Endothelial cell of umbilical vein (primary cell): Measurements from ENCODE around the gene SPINK5. TPM values are rescaled to one million over a fixed set of nuclear protein-coding genes. Genes with fewer than 3 reads are reported as not detected.

Experiments used
- BruUV-seq: library from RNA; stranded (reverse); fragments of 400-500 nt; replicated peaks from 2 replicates; lab custom pipeline; 2021; lab: Mats Ljungman, UMichigan
- CTCF ChIA-PET: fragments of 300-600, 350-600 bp; sonication (Branson Sonifier 250); formaldehyde crosslinking; loops from one replicate; lab custom pipeline; 2021; ENCODE audit warnings: antibody characterized with exemption, inconsistent platforms; lab: Charles Lee
- POLR2A ChIA-PET: fragments of 300-600, 350-600 bp; sonication (Branson Sonifier 250); formaldehyde crosslinking; loops from one replicate; lab custom pipeline; 2021; ENCODE audit warnings: antibody characterized with exemption, inconsistent platforms; lab: Charles Lee
- DNase-seq: peaks from one replicate; pipeline ENCODE4 v3.0.0-alpha.2; 2011; ENCODE audit warnings: low read depth, low spot score
- FAIRE-seq: peaks from 2 replicates; lab custom pipeline; 2011; peaks lifted over from hg19 to GRCh38; lab: Jason Lieb, UNC
- H2AFZ ChIP-seq: 2 replicates; pipeline ENCODE4 v1.6.0; 2012; ENCODE audit warnings: low read depth, low read length, control low read depth, inconsistent platforms
- H3K27ac ChIP-seq: 2 replicates; pipeline ENCODE4 v1.5.1; 2011; ENCODE audit warnings: low read depth, mild to moderate bottlenecking, control low read depth, low read length, moderate library complexity; ENCODE audit not compliant: insufficient read depth
- H3K27me3 ChIP-seq, 2 experiments: 2 replicates each; pipeline versions ENCODE4 v1.6.0 to v1.6.1; 2011; ENCODE audit warnings: low read length in 2 of 2, mixed read lengths in 1 of 2; ENCODE audit not compliant: control insufficient read depth in 2 of 2, insufficient read depth in 2 of 2
- H3K36me3 ChIP-seq, 2 experiments: 2 replicates in 1 of 2; 3 replicates in 1 of 2; pipeline ENCODE4 v1.5.1; 2011; ENCODE audit warnings: low read length in 2 of 2, mild to moderate bottlenecking in 1 of 2, moderate library complexity in 1 of 2; ENCODE audit not compliant: control insufficient read depth in 2 of 2, insufficient read depth in 2 of 2; ENCODE audit errors: extremely low read depth in 1 of 2
- H3K4me1 ChIP-seq: 3 replicates; pipeline ENCODE4 v1.5.1; 2011; ENCODE audit warnings: mild to moderate bottlenecking, low read length; ENCODE audit not compliant: control insufficient read depth, insufficient read depth; ENCODE audit errors: extremely low read depth
- H3K4me2 ChIP-seq: 2 replicates; pipeline ENCODE4 v1.6.1; 2011; ENCODE audit warnings: low read length, control low read depth, mixed read lengths; ENCODE audit not compliant: insufficient read depth
- H3K4me3 ChIP-seq, 3 experiments: fragments of 200-600 bp in 1 of 3; sonication (generic), shearing (Covaris generic) in 1 of 3; replicated peaks in 1 of 3; 2 replicates each; pipeline ENCODE4 v1.5.1; 2011 to 2016; ENCODE audit warnings: control low read depth in 3 of 3, low read length in 3 of 3, mild to moderate bottlenecking in 2 of 3, inconsistent platforms in 1 of 3, low read depth in 1 of 3, moderate library complexity in 1 of 3; ENCODE audit not compliant: insufficient read depth in 1 of 3
- H3K79me2 ChIP-seq: 2 replicates; pipeline ENCODE4 v1.6.0; 2012; ENCODE audit warnings: low read length, inconsistent platforms; ENCODE audit not compliant: control insufficient read depth, insufficient read depth
- H3K9ac ChIP-seq: replicated peaks from 2 replicates; pipeline ENCODE3; 2011; ENCODE audit warnings: low read length, control low read depth; ENCODE audit not compliant: insufficient read depth; ENCODE audit errors: extremely low read depth
- H3K9me1 ChIP-seq: replicated peaks from 3 replicates; pipeline ENCODE4 v1.6.0; 2011; ENCODE audit warnings: mild to moderate bottlenecking, low read length; ENCODE audit not compliant: control insufficient read depth, insufficient read depth; ENCODE audit errors: extremely low read depth
- H3K9me3 ChIP-seq: replicated peaks from 2 replicates; pipeline ENCODE4 v1.5.1; 2012; ENCODE audit warnings: low read length, inconsistent platforms; ENCODE audit not compliant: control insufficient read depth, insufficient read depth
- H4K20me1 ChIP-seq: replicated peaks from 2 replicates; pipeline ENCODE3; 2011; ENCODE audit warnings: mild to moderate bottlenecking, low read length; ENCODE audit not compliant: control insufficient read depth, insufficient read depth; ENCODE audit errors: extremely low read depth
- EZH2 ChIP-seq: IDR thresholded peaks from 2 replicates; pipeline ENCODE4 v1.6.1; 2012; ENCODE audit warnings: borderline replicate concordance, low read depth, mild to moderate bottlenecking, moderate library complexity, low read length, inconsistent platforms; ENCODE audit not compliant: severe bottlenecking
- FOS ChIP-seq: IDR thresholded peaks from 2 replicates; pipeline ENCODE4 v1.6.1; 2011; ENCODE audit warnings: mild to moderate bottlenecking, low read length, moderate library complexity, borderline replicate concordance; ENCODE audit not compliant: insufficient read depth
- GATA2 ChIP-seq: IDR thresholded peaks from 2 replicates; pipeline ENCODE4 v1.7.0; 2011; ENCODE audit warnings: low read depth, mild to moderate bottlenecking, moderate library complexity, mixed read lengths, low read length; ENCODE audit not compliant: insufficient read length, insufficient read depth
- JUN ChIP-seq: IDR thresholded peaks from 2 replicates; pipeline ENCODE4 v1.6.1; 2011; ENCODE audit warnings: borderline replicate concordance, low read depth; ENCODE audit not compliant: insufficient read length, insufficient read depth
- MYC ChIP-seq: IDR thresholded peaks from one replicate; pipeline ENCODE4 v1.6.1; 2011; ENCODE audit warnings: mild to moderate bottlenecking, low read depth, low read length
- POLR2AphosphoS5 ChIP-seq: IDR thresholded peaks from 2 replicates; pipeline ENCODE4 v1.6.1; 2012; ENCODE audit warnings: low read depth, mild to moderate bottlenecking, control low read depth, low read length, moderate library complexity; ENCODE audit not compliant: insufficient read depth
- dilution Hi-C: fragments of 300-500 bp; cut with MboI; formaldehyde crosslinking; loops from one replicate; pipeline ENCODE4 v1.15.0; 2019; ENCODE audit warnings: low sequenced_read_pairs; ENCODE audit not compliant: extremely low pct_ligation_motif_present
- intact Hi-C: fragments of 100-400 bp; cut with micrococcal nuclease; formaldehyde crosslinking; loops from one replicate; pipeline ENCODE4 v1.10.0; 2022
- polyA plus RNA-seq, 4 experiments: library from polyadenylated mRNA; depleted of rRNA in 3 of 4; stranded (reverse) in 3 of 4; unstranded in 1 of 4; fragments of >200 nt; gene quantifications; 2 replicates each; pipeline versions ENCODE4 v1.2.1 to v1.2.3, GENCODE V29; 2011 to 2012; ENCODE audit warnings: missing spikeins in 1 of 4
- total RNA-seq: library from RNA; stranded (reverse); gene quantifications from 2 replicates; pipeline ENCODE4 v1.2.3, GENCODE V29; 2021
- TF ChIP-seq, protein P1 (sequence below), 2 donors: IDR thresholded peaks; 1 replicate in 1 of 2; 2 replicates in 1 of 2; pipeline ENCODE4 v1.5.1; 2011; ENCODE audit warnings: low read length in 2 of 2, mild to moderate bottlenecking in 2 of 2, moderate library complexity in 2 of 2, control low read depth in 1 of 2, inconsistent platforms in 1 of 2, low read depth in 1 of 2; ENCODE audit not compliant: insufficient read depth in 1 of 2; ENCODE audit errors: extremely low read depth in 1 of 2
- TF ChIP-seq, protein P2 (sequence below): IDR thresholded peaks from 2 replicates; pipeline ENCODE4 v1.6.1; 2011; ENCODE audit not compliant: insufficient read depth, insufficient read length

Gene SPINK5
- total and polyA plus RNA-seq, 2 donors (not counting 3 experiments of a cell fraction or from before 2014, with no cell fraction given), result 0.12 to 0.91 TPM

DNA sequence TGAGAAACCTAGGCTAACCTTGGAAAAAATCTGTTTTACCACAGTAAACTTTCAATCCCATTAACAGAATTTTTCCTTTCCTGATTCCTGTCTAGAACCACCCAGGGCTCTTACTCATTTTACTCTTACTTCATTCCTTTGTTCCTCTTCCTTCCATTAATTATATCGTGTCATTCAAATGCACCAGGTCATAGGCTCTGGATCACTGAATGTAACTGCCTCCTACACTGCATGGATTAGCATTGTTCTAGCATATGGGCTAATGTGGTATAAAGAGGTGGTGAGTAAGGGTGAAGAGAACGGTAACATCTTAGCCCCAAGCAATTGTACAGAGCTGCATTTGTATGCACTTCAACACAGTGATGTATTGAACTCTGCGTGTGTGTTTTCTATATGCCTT is 49.5 kb upstream of the SPINK5 start:
- intact Hi-C loops (no loop called here), dilution Hi-C loops (no loop called here)
- Histone ChIP-seq H3K9me3 (no peaks in the 10 kb centered on the region), H3K27me3 (no peaks in the 10 kb centered on the region), H3K36me3 (no peaks in the 10 kb centered on the region), H3K4me2 (no peak overlapping the region), H3K4me3 (no peak overlapping the region), H3K9ac (no peak overlapping the region), H3K9me1 (no peaks in the 10 kb centered on the region), H3K27ac (no peak overlapping the region), H2AFZ (no peak overlapping the region), H3K79me2 (no peaks in the 10 kb centered on the region), H3K4me1 (peaks cover 5% of the 10 kb centered on the region), H4K20me1 (no peaks in the 10 kb centered on the region)
- no peak for TF ChIP-seq POLR2AphosphoS5
- no peak for TF ChIP-seq MYC
- no peak for TF ChIP-seq FOS
- TF ChIP-seq, protein P1, sequence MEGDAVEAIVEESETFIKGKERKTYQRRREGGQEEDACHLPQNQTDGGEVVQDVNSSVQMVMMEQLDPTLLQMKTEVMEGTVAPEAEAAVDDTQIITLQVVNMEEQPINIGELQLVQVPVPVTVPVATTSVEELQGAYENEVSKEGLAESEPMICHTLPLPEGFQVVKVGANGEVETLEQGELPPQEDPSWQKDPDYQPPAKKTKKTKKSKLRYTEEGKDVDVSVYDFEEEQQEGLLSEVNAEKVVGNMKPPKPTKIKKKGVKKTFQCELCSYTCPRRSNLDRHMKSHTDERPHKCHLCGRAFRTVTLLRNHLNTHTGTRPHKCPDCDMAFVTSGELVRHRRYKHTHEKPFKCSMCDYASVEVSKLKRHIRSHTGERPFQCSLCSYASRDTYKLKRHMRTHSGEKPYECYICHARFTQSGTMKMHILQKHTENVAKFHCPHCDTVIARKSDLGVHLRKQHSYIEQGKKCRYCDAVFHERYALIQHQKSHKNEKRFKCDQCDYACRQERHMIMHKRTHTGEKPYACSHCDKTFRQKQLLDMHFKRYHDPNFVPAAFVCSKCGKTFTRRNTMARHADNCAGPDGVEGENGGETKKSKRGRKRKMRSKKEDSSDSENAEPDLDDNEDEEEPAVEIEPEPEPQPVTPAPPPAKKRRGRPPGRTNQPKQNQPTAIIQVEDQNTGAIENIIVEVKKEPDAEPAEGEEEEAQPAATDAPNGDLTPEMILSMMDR (IDR thresholded peaks at IDR 0.05; ENCODE audit: extremely low read depth in 1 of 2, insufficient read depth in 1 of 2, low read depth in 1 of 2, low read length in 2 of 2), result no peak
- no peak for TF ChIP-seq GATA2
- no peak for TF ChIP-seq JUN
- TF ChIP-seq, protein P2, sequence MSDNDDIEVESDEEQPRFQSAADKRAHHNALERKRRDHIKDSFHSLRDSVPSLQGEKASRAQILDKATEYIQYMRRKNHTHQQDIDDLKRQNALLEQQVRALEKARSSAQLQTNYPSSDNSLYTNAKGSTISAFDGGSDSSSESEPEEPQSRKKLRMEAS, result no peak
- TF ChIP-seq EZH2, result no peak
- BruUV-seq, result no TSS peak
- ChIA-PET CTCF (no interaction called here), POLR2A (no interaction called here)
- FAIRE-seq, result no peak
- peak; percentile 14 for DNase-seq
